HG03439 (cell line): ENCODE measurements around the gene UBE4B.
"Not testable (repeated sequence)": the region's sequence is repeated elsewhere in the genome, so short reads cannot be mapped to it uniquely, and the experiment has no call there.

ENCODE experiments used
- ATAC-seq: cut with Tn5 transposase; IDR thresholded peaks from one replicate; pipeline ENCODE4 v1.9.1; 2021; ENCODE audit warnings: mild to moderate bottlenecking, moderate library complexity; ENCODE audit not compliant: unreplicated experiment

Gene UBE4B

GRCh38 chr1:10170239-10170574 lies 137.4 kb downstream of the UBE4B start:
- ATAC-seq = no peak

DNA sequence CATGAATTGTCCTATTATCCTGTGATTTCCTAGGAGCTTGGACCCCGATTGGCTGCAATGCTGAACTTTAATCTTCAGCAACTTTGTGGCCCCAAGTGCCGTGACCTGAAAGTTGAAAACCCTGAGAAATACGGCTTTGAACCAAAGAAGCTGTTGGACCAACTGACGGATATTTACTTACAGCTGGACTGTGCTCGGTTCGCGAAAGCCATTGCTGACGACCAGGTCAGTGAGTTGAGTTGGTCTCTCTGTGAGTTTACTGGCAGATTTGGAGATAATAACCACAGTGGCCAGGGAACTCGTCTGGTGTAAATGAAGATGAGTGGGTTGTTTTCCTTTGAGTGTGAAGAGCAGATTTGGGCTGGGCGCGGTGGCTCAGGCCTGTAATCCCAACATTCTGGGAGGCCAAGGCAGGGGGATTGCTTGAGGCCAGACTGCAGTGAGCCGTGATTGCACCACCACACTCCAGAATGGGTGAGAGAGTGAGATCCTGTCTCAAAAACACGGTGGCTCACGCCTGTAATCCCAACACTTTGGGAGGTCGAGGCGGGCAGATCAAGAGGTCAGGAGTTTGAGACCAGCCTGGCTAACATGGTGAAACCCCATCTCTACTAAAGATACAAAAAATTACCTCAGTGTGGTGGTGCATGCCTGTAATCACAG lies 138.5 kb downstream of the UBE4B start:
- ATAC-seq = no peak

DNA sequence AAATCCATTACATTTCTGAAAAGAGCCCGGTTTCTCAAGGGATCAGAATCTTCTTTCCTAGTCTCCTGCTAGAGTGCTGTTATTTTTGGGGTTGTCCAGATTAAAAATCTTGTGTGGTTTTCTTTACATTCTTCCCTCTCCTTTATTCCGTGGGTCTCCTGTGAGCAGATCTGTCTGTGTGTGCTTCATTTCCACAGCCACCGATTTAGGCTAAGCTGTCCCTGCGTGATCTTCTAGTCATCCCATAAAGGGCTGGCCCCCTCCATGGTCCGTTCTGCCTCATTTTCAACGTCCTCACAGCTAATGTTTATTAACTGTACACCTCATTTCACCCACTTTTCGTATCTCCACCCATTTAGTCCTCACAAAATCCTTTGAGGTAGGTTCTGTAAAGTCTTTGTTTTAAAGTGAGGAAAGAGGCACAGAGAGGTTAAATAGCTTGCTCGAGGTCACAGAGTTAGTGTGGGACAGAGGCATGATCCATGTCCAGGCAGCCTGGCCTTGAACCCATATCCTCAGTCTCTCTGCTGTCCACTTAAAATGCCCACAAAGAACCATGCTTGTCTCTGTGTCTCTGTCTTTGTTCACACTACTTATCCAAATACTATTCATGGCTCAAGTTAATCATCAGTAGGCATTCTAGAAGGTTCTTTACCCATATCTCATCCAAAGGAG lies 139.4 kb downstream of the UBE4B start:
- ATAC-seq = no peak

DNA sequence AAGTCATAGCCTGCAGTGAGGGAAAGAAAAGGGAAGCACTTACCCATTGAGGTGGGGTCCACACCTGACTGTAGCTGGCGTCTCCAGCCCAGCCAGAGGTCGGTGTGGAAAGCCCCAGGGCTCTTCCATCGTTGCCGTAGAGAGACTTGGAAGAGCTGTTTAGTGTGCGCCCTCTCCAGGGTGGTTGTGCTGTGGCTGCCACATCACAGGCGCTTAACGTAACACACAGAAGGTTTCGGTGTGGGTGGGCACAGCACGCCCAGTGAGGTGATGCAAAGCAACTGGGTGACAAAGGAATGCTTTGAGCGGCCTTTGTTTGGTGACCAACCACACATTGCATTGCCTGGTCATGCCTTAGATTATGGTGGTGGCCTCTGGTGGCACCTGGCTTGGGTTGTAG lies 140.8 kb downstream of the UBE4B start:
- ATAC-seq = no peak

- ATAC-seq = no peak
Measured at GRCh38 chr1:10177876-10178275, 145.1 kb downstream of the UBE4B start.

- ATAC-seq = no peak
Measured at GRCh38 chr1:10178597-10179405, 146.0 kb downstream of the UBE4B start.

GRCh38 chr1:10179406-10180091 lies 146.8 kb downstream of the UBE4B start:
- ATAC-seq = no peak

DNA sequence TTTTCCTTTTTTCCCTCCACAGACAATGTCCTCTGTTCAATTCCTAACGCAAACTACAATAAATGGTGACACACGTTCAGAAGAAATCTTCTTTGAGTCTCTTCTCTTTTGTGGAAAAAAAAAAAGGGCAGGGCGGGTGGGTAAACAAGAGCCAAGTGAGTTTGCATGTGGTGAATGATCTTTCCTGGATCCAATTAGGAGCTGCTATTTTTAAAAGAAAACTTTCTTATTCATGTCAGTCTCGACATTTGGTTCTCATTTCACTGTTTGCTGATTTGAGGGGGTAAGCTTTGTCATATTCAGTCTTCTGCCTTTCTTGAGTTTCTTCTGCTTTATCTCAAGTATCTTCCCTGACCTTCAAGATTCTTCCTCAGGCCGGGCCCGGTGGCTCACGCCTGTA lies 148.4 kb downstream of the UBE4B start:
- no peak for ATAC-seq

GRCh38 chr1:10185759-10186158 lies 153.0 kb downstream of the UBE4B start:
- no peak for ATAC-seq

DNA sequence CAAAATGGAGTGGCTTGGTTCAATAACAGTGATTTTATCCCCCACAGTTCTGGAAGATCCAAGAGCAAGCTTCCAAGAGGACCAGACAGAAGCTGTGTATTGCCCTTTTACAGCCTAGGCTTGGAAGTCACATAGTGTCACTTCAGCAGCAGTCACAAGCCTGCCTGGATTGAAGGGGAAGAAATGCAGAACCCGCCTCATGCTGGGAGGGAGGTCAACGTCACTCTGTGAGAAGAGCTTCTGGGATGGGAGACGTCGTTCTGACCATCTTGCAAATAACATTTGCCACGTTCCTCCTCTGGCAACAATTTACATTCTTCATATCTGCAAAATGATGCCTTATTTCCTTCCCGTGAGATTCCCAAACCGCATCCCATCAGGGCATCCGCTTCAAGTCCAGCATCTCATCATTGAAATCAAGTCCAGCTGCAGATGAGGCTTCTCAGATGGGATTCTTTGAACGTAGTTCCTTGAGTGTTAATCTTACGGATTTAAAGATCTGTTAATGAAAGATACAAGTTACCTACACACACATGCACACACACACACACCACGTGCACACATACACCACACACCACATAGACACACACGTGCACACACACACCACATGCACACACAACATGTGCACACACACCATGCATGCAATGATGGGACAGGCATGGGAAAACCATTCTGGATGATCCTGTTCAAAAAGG lies 153.7 kb downstream of the UBE4B start:
- no peak for ATAC-seq

GRCh38 chr1:10187026-10187334 lies 154.2 kb downstream of the UBE4B start:
- no peak for ATAC-seq

DNA sequence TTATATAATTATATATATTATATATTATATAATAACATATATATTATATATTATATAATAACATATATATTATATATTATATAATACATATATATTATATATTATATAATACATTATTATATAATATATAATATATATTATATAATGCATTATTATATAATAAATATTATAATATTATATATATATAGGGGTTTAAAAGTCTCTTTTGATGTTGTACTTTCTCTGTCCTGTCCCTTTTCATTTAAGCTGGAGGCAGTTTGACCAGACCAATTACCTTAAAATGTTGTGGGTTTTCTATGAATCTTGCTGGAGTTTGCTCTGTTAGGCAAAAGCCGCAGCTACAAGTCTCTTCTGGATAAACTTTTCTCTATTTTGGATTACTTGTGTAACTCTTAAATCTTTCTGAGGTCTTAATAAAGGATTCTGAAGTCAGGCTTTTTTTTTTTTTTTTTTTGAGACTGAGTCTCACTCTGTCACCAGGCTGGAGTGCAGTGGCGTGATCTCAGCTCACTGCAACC lies 155.4 kb downstream of the UBE4B start:
- no peak for ATAC-seq

GRCh38 chr1:10189659-10190058 lies 156.9 kb downstream of the UBE4B start:
- no peak for ATAC-seq

DNA sequence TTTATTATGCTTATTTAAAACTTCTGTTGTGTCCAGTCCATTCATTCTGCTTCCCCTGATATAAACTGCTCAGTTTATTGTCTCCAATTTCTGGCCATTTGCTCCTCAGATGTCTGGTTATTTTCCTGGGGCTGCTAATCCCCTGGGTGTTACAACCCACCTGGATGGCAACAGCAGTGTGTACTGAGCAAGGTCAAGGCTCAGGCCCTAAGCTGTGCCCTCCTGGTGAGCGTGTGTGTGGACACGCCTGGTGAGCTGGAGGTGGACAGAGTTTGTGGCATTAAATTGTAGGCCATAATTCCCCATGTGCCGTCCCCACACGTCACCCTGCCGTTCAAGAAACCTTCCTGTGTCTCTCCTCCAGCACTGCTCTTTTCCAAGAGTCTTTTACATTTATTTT lies 159.5 kb downstream of the UBE4B start:
- ATAC-seq = no peak

DNA sequence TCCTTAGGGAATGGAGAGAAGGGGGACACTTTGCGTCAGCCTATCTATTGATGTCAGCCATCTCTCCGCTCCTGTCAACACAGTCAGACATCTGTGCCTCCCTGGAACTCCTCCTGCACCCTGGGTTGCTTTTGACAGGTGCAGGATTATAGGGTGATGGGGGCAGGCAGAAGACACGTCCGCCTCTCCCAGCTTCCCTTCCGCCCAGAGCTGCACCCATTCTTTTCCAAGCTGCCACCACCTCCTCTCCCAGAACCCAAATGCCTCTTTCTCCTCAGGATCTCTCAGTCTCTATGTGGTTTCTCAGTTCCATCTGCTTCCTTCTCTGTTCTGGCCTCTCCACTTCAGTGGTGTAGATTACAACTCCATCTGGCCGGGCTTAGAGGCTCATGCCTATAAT lies 160.5 kb downstream of the UBE4B start:
- no peak for ATAC-seq

DNA sequence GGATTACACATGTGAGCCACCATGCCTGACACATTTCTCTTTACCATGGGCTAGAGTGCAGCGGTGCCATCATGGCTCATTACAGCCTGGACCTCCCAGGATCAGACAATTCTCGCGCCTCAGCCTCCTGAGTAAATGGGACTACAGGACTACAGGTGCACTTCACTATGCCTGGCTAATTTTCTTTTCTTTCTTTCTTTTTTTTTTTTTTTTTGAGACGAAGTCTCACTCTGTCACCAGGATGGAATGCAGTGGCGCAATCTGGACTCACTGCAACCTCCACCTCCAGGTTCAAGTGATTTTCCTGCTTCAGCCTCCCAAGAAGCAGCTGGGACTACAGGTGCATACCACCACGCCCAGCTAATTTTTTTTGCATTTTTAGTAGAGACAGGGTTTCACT lies 162.8 kb downstream of the UBE4B start:
- ATAC-seq = no peak

DNA sequence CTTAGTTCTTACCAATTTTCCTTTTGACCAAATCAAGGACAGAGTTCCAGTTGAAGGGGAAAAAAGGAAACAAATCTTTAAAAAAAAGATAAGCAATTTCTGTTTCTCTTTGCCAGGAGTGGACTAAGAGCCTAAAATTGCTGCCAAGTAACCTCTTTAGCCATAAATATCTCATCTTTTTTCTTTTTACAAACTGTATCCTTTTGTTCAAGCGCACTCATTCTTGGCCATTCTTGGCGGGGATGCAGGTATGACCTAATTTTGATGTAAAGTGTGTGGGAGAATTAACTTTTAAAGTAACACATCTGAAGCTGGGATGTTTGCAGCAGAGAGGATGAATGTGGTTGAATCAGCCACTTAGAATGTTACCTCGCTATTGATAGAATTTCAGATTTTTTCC lies 164.2 kb downstream of the UBE4B start:
- ATAC-seq = no peak

DNA sequence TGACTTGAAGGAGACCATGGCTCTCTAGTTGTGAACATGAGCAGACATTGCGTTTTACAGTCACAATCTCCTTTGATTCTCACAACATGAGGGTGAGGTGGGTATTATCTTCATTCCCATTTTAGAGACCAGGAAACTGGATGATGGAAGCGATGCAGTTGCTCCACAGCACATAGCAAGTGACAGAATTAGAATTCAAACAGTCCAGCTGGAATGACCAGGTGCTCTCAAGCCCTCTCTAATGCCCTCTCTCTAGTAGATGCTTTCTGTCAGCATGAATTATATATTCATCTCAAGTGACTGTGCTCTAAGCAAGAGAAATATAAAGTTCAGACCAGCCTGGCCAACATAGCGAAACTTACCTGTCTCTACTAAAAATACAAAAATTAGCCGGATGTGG lies 167.9 kb downstream of the UBE4B start:
- no peak for ATAC-seq

GRCh38 chr1:10204003-10204642 lies 171.4 kb downstream of the UBE4B start:
- no peak for ATAC-seq

DNA sequence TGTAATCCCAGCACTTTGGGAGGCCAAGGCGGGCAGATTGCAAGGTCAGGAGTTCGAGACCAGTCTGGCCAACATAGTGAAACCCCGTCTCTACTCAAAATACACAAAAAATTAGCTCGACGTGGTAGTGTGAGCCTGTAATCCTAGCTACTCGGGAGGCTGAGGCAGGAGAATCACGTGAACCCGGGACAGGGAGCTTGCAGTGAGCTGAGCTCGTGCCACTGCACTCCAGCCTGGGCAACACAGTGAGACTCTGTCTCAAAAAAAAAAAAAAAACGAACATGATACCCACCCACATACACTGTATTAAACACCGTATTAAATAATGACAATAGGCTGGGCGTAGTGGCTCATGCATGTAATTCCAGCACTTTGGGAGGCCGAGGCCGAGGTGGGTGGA lies 172.4 kb downstream of the UBE4B start:
- not testable (repeated sequence) for ATAC-seq
